Sigmoid colon (tissue), 7 donors: ENCODE results near the gene SLC41A1. TPM values are rescaled to one million over a fixed set of nuclear protein-coding genes. Genes with fewer than 3 reads are reported as not detected.

ENCODE experiments used
- DNase-seq: peaks from one replicate; pipeline ENCODE4 v3.0.0-alpha.2; 2019
- H3K27ac ChIP-seq, 4 donors: fragments of 200-600 bp; sonication (generic); one replicate each; pipeline ENCODE4 v1.5.1; 2016 to 2019; ENCODE audit warnings: mild to moderate bottlenecking in 1 of 4
- H3K27me3 ChIP-seq, 3 donors: fragments of 200-600 bp; sonication (generic); one replicate each; pipeline ENCODE4 v1.5.1; 2019; ENCODE audit warnings: mild to moderate bottlenecking in 1 of 3
- H3K36me3 ChIP-seq, 4 donors: fragments of 200-600 bp; sonication (generic); one replicate each; pipeline ENCODE4 v1.5.1; 2016 to 2019
- H3K4me1 ChIP-seq, 4 donors: fragments of 200-600 bp; sonication (generic); one replicate each; pipeline ENCODE4 v1.5.1; 2017 to 2019
- H3K4me3 ChIP-seq, 4 donors: fragments of 200-600 bp; sonication (generic); one replicate each; pipeline ENCODE4 v1.5.1; 2017 to 2019; ENCODE audit warnings: mild to moderate bottlenecking in 2 of 4, moderate library complexity in 1 of 4
- H3K9me3 ChIP-seq, 4 donors: fragments of 200-600 bp in 3 of 4; sonication (generic) in 3 of 4; one replicate each; pipeline versions ENCODE4 v1.5.1 to v1.6.1; 2013 to 2019
- CTCF ChIP-seq, 4 experiments: fragments of 450-650 bp in 3 of 4; fragments of 200-600 bp in 1 of 4; IDR thresholded peaks; one replicate each; pipeline ENCODE4 v1.5.1; 2016 to 2019; ENCODE audit warnings: antibody characterized with exemption in 4 of 4, mild to moderate bottlenecking in 3 of 4, moderate library complexity in 2 of 4
- EP300 ChIP-seq, 4 donors: sonication (generic); formaldehyde crosslinking; IDR thresholded peaks; one replicate each; pipeline ENCODE4 v1.6.1; 2017; ENCODE audit warnings: antibody characterized with exemption in 4 of 4
- POLR2A ChIP-seq, 2 donors: fragments of 450-650 bp; IDR thresholded peaks; one replicate each; pipeline ENCODE4 v1.6.1; 2016; ENCODE audit warnings: antibody characterized with exemption in 2 of 2, mild to moderate bottlenecking in 2 of 2, moderate library complexity in 2 of 2
- POLR2AphosphoS5 ChIP-seq, 4 donors: sonication (generic); formaldehyde crosslinking; IDR thresholded peaks; one replicate each; pipeline ENCODE4 v1.6.1; 2017; ENCODE audit warnings: antibody characterized with exemption in 4 of 4
- WGBS, 2 donors: extraction: QIAGEN DNeasy Blood & Tissue Kit; methylation state at CpG; one replicate each; pipeline ENCODE4 v1.1.7; 2013; 5-methylcytosine and 5-hydroxymethylcytosine counted together
- intact Hi-C: fragments of 100-400 bp; cut with DNase I; formaldehyde crosslinking; loops from one replicate; pipeline ENCODE4 v1.15.1; 2023
- polyA plus RNA-seq, 3 donors: library from polyadenylated mRNA; stranded (reverse); fragments of 200-250 nt; gene quantifications; one replicate each; pipeline ENCODE4 v1.2.3, GENCODE V29; 2013
- total RNA-seq, 4 donors: library from RNA; depleted of rRNA; stranded (reverse); fragments of >200 nt; gene quantifications; one replicate each; pipeline ENCODE4 v1.1.0, GENCODE V29; 2016
- donor health status: healthy with polysubstance abuse.
- donor health status: Bipolar disorder and iron deficiency.
- donor health status: healthy.

Gene SLC41A1
- total and polyA plus RNA-seq, 7 donors = 1.8 to 46.3 (median 11.4) TPM

GRCh38 chr1:205800981-205801703 is 11.9 kb downstream of the SLC41A1 start:
- no peaks in the 10 kb centered on the region for H3K9me3 ChIP-seq
- intact Hi-C loops = no loop called here
- H3K4me3 ChIP-seq = no peak overlapping the region
- DNase-seq = no peak
- WGBS, 2 donors = 84% methylated on average over 7 of the region's 7 CpGs
- TF ChIP-seq POLR2A (IDR thresholded peaks at IDR 0.05) = no peak
- TF ChIP-seq POLR2AphosphoS5 (IDR thresholded peaks at IDR 0.05) = no peak
- TF ChIP-seq EP300 (IDR thresholded peaks at IDR 0.05) = no peak
- TF ChIP-seq CTCF (IDR thresholded peaks at IDR 0.05) = no peak
- peaks cover 0 to 37% (median 25%) of the 10 kb centered on the region in 4 donors for H3K4me1 ChIP-seq
- peaks cover 22 to 49% (median 25%) of the 10 kb centered on the region in 4 donors for H3K36me3 ChIP-seq
- no peak overlapping the region for H3K27ac ChIP-seq
- H3K27me3 ChIP-seq = no peaks in the 10 kb centered on the region

- peaks cover 22 to 56% (median 26%) of the 10 kb centered on the region in 4 donors for H3K36me3 ChIP-seq
- WGBS, 2 donors = 87 to 89% methylated on average over 7 of the region's 7 CpGs
- no peak overlapping the region for H3K4me3 ChIP-seq
- TF ChIP-seq EP300 (IDR thresholded peaks at IDR 0.05) (no peak), POLR2AphosphoS5 (IDR thresholded peaks at IDR 0.05) (no peak), CTCF (IDR thresholded peaks at IDR 0.05) (no peak), POLR2A (IDR thresholded peaks at IDR 0.05) (no peak)
- no peaks in the 10 kb centered on the region for H3K27me3 ChIP-seq
- H3K27ac ChIP-seq = no peak overlapping the region
- intact Hi-C loops = no loop called here
- no peak for DNase-seq
- H3K9me3 ChIP-seq = no peaks in the 10 kb centered on the region
- peaks cover 0 to 30% (median 20%) of the 10 kb centered on the region in 4 donors for H3K4me1 ChIP-seq
Measured at GRCh38 chr1:205800427-205800826, 12.6 kb downstream of the SLC41A1 start.

- H3K27ac ChIP-seq = no peak overlapping the region
- peaks cover 0 to 17% (median 14%) of the 10 kb centered on the region in 4 donors for H3K4me1 ChIP-seq
- DNase-seq = no peak
- no peaks in the 10 kb centered on the region for H3K9me3 ChIP-seq
- intact Hi-C loops = no loop called here
- WGBS, 2 donors = 40 to 79% methylated on average over 5 of the region's 5 CpGs
- TF ChIP-seq EP300 (IDR thresholded peaks at IDR 0.05) = no peak
- no peak for TF ChIP-seq POLR2A (IDR thresholded peaks at IDR 0.05)
- TF ChIP-seq POLR2AphosphoS5 (IDR thresholded peaks at IDR 0.05) = no peak
- TF ChIP-seq CTCF (IDR thresholded peaks at IDR 0.05) = no peak
- no peak overlapping the region for H3K4me3 ChIP-seq
- H3K36me3 ChIP-seq = peaks cover 27 to 74% (median 37%) of the 10 kb centered on the region in 4 donors
- H3K27me3 ChIP-seq = no peaks in the 10 kb centered on the region
Measured at GRCh38 chr1:205798577-205798976, 14.4 kb downstream of the SLC41A1 start.

DNA sequence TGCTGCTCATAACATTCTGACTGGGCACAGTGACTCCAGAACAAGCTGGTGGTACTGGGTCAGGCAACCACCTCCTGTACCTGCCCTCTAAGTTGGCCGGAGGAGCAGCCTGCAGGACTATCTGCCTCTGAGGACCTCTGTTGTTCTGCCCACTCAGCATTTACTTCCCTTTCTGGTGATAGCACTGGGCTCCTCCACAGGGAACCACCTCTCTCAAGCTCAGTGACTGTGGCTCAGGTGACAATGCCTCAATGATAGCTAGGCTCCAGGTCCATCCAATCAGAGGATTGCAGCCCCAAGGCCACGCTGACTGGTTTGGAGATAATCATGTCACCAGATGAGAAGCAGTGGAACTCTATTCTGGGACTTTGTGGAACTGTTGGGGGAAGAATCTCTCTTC is 15.8 kb downstream of the SLC41A1 start:
- WGBS, 2 donors = 94 to 95% methylated on average over 2 of the region's 2 CpGs
- H3K27ac ChIP-seq = no peak overlapping the region
- intact Hi-C loops = no loop called here
- H3K27me3 ChIP-seq = no peaks in the 10 kb centered on the region
- no peaks in the 10 kb centered on the region for H3K9me3 ChIP-seq
- DNase-seq = no peak
- H3K36me3 ChIP-seq = peaks cover 27 to 88% (median 39%) of the 10 kb centered on the region in 4 donors
- TF ChIP-seq POLR2AphosphoS5 (IDR thresholded peaks at IDR 0.05) = no peak
- TF ChIP-seq CTCF (IDR thresholded peaks at IDR 0.05) = no peak
- no peak for TF ChIP-seq EP300 (IDR thresholded peaks at IDR 0.05)
- no peak for TF ChIP-seq POLR2A (IDR thresholded peaks at IDR 0.05)
- no peak overlapping the region for H3K4me3 ChIP-seq
- H3K4me1 ChIP-seq = peaks cover 0 to 15% (median 12%) of the 10 kb centered on the region in 4 donors
